Superior temporal gyrus (tissue), 1 donor: ENCODE measurements around the gene CRYBG2.
A peak's percentile ranks its signal among the peaks of the same experiment; 100 is the strongest.

Source experiments
- DNase-seq: peaks from one replicate; pipeline ENCODE4 v3.0.0-alpha.2; 2016; ENCODE audit errors: extremely low spot score

CRYBG2 gene

GRCh38 chr1:26368486-26368885 is 14.6 kb upstream of the CRYBG2 start:
- DNase-seq, result no peak

GRCh38 chr1:26368006-26368405 is 14.1 kb upstream of the CRYBG2 start:
- DNase-seq, result no peak

- DNase-seq, result no peak
Measured at GRCh38 chr1:26367441-26367840, 13.5 kb upstream of the CRYBG2 start.

- DNase-seq, result no peak
Measured at GRCh38 chr1:26364956-26365355, 11.0 kb upstream of the CRYBG2 start.

GRCh38 chr1:26363549-26364448 is 9.9 kb upstream of the CRYBG2 start:
- DNase-seq, result peak; percentile 71

- DNase-seq, result no peak
Measured at GRCh38 chr1:26362331-26362730, 8.4 kb upstream of the CRYBG2 start.

GRCh38 chr1:26361605-26362122 is 7.7 kb upstream of the CRYBG2 start:
- DNase-seq, result no peak

GRCh38 chr1:26360807-26361604 is 7.1 kb upstream of the CRYBG2 start:
- DNase-seq, result no peak

GRCh38 chr1:26359981-26360806 is 6.3 kb upstream of the CRYBG2 start:
- DNase-seq, result no peak

- DNase-seq, result no peak
Measured at GRCh38 chr1:26358411-26359384, 4.8 kb upstream of the CRYBG2 start.

GRCh38 chr1:26357121-26357602 is 3.2 kb upstream of the CRYBG2 start:
- no peak for DNase-seq

- DNase-seq, result no peak
Measured at GRCh38 chr1:26356106-26356505, 2.2 kb upstream of the CRYBG2 start.

GRCh38 chr1:26354972-26355371 is 1.0 kb upstream of the CRYBG2 start:
- no peak for DNase-seq

- DNase-seq, result no peak
Measured at GRCh38 chr1:26353210-26353859, 595 bp downstream of the CRYBG2 start.

- no peak for DNase-seq
Measured at GRCh38 chr1:26352338-26352679, 1.6 kb downstream of the CRYBG2 start.

GRCh38 chr1:26351590-26352337 is 2.2 kb downstream of the CRYBG2 start:
- DNase-seq, result no peak

- no peak for DNase-seq
Measured at GRCh38 chr1:26350701-26351589, 3.0 kb downstream of the CRYBG2 start.

- no peak for DNase-seq
Measured at GRCh38 chr1:26350343-26350700, 3.6 kb downstream of the CRYBG2 start.
